CD4-positive, alpha-beta T cell treated with Interleukin-1 beta for 1 hour (primary cell): Measurements from ENCODE around the gene HPSE2.

ENCODE experiments used
- DNase-seq, 2 donors: peaks; one replicate each; pipeline ENCODE4 v3.0.0-alpha.2; 2020 to 2022

HPSE2 gene

DNA sequence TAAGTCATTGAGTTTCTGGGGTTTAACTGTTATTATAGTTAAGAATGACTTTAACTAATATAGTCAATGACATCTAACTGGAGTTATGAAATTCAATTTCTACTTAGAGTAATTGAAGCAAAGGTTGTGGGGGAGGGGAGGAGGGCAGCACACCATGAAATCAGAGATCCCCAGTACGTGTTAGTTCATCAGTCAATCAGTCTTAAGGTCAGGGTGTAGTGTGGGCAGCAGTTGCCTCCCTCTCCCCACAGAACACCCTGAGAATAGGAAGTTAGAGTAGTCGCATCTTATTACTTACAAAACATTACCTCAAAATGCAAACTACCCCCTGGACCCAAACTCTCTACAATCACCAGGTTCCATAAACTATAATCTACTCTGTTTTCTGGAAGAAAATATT, 781.9 kb downstream of the HPSE2 start:
- DNase-seq = no peak

DNA sequence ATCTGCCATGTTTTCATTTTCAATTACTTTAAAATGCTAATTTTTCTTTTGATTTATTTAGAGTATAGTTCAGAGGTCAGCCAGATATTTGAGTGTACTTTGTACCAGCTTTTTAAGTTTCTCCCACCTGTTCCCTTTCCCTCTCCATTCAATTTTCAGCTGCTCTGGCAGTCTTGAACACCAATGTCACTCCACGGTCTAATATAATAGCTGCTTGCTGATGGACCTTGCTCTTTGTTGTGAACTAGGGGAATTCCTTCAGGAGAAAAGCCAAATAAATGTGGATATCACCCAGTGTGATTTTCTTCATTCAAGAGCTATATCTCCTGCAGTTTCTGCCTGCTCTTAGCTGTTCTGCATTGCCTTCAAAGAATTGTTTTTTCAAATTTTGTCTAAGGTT, 785.0 kb downstream of the HPSE2 start:
- no peak for DNase-seq

GRCh38 chr10:98449287-98449686, 786.4 kb downstream of the HPSE2 start:
- no peak for DNase-seq

GRCh38 chr10:98446661-98447221, 788.9 kb downstream of the HPSE2 start, which contains the start of gene HPS1:
Gene HPS1 (minus strand): TSS chr10:98446935. CDS start chr10:98443240, 3,695 bp downstream.
- peak; percentile 78 to 86 for DNase-seq

DNA sequence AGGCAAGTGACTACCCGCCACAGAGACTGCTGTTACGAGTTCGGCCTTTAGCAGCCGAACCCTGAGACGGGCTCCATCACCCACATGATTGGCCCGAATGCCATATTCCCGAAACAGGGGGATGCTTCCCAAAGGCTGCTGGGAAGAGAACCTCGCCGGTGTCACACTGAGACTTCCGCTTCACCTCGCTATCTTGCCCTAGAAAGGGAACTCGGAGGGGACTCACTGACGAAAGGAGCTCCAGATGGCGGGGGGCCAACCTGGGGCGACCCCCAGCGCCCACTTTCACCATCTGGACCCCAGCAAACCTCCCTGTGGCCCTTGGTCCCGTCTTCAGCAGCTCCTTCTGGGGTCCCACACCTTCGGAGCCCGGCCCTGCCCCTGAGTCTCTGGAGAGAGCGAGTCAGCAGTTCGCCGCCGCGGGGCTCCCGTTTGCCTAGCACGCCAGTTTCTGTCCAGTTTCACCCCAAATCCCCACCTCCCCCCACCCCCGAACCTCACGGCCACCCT, 789.4 kb downstream of the HPSE2 start:
- peak; percentile 24 to 28 for DNase-seq

DNA sequence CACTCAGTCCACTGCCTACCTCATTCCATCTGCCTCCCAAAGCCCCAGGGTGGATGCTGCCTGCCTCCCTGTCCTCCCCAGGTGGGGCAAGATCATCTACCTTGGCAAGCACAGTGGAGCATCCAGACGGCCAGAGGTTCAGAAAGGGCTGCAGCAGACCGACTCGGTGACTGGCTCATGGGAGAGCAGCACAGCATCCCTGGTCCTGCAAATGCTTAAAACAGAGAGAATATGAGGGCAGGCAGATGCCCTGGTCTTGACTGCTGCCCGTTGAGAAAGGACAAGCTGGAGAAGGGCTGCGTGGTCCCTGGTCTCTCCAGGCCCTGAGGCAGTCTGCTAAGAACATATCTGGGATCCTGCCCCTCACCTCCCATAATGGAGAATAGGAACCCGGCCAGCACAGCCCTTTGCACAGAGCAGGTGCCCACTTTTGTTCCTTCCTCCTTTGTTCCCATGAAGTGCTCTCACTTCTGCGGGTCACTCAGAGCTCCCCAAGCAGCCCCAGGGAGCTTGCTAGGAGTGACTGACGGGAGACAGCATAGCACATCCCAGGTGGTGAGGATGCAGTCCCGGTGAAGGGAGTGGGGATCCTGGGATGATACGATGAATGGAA, 790.3 kb downstream of the HPSE2 start:
- no peak for DNase-seq

DNA sequence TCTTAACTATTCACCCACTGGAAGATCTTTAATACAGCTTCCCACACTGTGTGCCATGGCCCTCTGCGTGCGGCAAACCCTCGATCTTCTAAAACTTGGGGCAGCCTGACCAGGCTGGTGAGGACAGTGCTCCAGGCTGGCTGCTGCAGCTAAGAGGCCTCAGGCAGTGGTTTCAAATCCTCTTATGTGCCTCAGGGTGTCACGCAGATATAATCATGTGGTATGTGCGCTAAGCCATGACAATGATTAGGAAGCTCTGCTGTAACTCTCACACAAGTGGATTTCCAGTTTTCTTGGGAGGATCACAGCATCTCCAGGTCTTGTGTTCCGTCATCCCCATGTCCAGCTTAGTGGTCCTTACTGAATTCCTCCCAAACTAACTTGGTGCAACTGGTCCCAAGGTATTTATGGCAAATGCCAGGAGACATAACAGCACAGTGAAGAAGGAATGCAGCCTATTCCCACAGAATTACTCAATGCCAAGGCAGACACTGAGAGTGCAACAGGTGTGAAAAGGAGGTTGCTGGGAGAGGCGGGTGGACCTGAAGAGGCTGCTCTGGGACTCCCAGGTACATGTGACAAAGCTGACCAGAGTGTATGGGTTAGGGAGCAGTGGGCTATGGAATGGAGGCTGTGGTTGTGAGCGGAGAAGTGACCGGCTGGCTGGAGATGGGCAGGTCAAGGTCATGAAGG, 791.2 kb downstream of the HPSE2 start:
- peak in 1 of 2 donors; percentile 17 for DNase-seq

- no peak for DNase-seq
Measured at GRCh38 chr10:98438715-98439114, 796.9 kb downstream of the HPSE2 start.

GRCh38 chr10:98436704-98437103, 798.9 kb downstream of the HPSE2 start:
- DNase-seq = no peak

DNA sequence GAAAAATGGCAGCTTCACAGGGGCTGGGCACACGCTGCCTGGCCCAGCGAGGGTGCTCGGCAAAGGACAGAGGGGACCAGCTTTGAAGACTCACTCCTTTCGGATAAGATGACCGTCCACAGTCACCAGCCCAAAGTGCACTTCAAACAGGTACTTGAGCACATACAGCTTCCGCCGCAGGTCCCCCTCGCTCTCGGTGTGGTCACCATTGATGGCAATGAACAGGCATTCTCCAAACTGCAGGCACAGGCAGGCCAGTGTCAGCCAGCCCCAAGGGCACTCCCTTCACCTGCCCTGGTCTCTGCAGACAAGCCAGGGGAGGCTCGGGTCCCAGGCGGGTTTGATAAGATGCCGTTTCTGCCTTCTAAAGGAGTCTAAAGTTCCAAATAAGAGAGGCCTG, 800.5 kb downstream of the HPSE2 start:
- DNase-seq = no peak

DNA sequence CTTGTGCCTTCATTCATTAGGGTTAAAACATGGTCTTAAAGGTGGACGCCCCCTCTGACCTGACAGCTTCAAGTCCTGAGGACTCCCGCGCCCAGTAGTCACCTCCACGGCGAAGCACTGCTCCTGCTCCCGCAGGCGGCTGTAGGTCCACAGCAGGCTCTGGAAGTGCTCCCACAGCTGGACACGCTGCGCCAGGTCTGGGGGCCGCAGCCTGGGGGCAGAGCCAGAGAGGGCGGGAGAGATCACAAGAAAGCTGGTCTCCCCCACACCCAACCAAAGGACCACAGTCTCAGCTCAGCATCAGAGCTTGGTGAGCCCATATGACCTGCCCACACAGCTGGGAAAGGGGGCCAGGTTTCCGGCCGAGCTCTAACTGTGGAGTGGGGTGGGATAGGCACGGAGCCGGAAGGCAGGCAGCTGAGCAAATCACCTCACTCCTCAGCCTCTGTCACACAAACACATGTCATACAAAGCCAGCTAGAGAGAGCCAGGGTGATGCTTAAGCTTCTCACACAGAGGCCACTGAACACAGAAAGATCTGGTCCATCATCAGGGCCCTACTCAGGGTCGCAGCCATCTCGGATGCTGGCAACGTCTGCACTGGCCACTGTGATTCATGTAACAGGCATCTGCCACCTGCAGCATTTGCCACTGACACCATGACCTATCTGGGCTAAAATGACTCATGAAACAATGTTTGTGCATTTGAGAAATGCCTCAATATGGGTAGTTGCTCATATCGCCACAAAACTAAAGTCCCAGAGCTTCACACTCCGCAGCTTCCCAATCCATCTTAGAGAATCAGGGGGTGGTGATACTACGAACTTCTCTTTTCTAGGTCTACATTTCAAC, 801.5 kb downstream of the HPSE2 start:
- DNase-seq = no peak

GRCh38 chr10:98433371-98433770, 802.3 kb downstream of the HPSE2 start:
- DNase-seq = no peak

DNA sequence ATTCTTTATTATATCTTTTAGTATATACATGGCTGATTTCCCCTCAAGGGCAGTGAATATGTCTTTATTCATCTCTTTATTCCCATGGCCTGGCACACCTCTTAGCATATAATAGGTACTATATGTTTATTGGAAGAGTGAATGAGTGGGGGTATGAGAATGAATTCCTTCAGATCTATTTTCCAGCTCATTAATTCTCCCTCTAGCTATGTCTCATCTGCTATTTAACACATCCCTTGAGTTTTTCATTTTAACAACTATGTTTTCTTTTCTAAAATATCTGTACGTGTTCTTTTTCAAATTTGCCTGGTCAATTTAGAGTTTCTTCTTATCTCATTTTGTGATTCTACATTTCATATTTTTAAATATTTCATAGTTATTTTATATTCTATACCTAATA, 803.3 kb downstream of the HPSE2 start:
- no peak for DNase-seq

- no peak for DNase-seq
Measured at GRCh38 chr10:98431016-98431415, 804.6 kb downstream of the HPSE2 start.

GRCh38 chr10:98430427-98430826, 805.2 kb downstream of the HPSE2 start:
- DNase-seq = no peak

DNA sequence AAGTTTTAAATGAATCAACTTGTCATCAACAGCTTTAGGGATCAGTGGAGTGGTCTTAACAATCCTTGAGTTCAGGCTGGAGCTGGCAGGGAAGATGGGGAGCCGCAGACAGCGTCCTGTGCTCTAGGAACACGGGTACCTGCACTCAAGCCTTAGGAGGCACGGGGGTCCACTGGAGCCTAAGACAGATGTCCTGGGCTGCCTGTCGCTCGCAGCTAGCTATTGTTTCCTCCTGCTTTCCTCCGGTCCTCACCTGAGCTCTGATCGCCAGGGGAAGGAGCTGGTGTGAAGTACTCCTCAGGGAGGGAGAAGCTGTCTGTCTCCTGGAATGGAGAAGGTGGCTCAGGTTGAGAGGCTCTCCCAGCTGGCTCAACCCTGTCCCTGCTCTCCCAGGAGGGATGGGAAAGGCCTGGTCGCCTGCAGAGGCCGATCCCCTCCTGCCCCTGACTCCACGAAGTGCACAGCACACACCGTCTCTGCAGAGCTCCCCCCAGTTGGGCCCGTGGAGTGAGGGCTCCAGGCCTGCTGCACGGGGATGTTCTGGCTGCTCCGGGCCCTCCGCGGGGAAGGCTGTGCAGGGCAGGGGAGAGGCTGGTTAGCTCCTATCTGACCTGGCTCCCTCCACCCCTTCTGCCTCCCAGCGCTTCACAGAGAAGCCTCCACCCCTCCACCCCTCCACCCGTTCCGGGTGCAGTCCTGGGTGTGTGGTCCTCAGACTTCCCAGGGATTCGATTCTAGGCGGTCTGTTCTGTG, 806.2 kb downstream of the HPSE2 start:
- DNase-seq = no peak

DNA sequence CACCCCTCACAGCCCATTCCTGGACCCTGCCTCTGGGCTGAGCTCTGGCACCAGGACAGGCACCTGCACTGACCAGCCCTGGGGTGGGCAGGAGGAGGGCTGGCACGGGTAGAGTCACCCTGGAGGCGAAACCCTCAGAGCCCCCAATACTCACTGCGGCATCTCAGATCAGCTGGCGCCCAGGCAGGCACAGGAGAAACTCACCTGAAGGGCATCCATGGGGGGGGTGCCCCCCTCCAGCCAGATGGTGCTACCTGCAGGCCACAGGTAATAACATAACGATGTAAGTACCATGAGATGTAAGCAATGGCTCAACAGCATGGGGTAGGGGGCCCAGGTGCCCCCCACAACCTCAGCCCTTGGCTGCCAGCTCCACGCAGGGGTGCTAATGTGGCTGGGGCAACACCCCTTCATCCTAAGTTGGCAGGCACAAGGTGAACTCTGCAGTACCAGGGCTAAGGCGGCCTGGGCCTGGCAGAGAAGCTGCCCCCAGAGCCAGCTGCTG, 808.6 kb downstream of the HPSE2 start:
- DNase-seq = no peak

DNA sequence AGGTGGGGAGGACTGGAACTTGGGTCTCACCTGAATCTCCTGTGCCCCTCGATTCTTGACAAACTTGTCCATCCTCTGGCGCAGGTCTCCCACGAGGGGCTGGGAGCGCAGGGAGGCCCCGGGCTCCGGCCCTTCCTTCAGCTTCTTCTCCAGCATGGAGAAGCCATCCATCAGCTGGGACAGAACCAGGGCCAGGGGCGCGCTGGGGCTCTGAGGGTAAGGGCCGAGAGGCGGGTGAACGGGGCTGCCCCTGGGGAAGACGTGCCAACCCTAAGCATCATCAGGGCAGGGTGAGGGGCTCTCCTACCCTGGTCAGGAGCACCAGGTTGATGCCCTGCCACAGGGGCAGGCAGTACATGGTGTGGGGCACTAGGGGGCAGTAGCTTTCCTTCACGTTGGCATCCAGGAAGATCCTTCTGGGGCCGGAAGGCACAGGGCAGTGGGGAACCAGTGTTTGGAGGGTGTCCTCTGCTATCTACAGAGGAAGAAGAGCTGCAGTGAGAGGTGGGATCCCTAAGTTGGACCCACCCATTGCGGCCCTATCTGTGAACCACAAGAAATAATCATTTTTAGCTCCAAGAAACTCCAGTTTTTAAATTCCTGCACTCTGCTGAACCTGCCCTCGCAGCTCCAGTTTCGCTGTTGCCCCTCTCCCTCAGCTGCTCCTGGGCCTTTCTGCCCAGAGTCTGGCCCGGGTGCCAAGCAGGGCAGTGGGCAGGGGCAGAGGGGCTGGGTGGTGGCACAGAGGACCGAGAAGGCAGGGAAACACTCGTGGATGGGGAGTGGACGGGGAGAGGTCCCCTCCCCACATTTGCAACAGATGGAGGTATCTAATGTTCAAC, 809.9 kb downstream of the HPSE2 start:
- DNase-seq = peak; percentile 39 to 52

DNA sequence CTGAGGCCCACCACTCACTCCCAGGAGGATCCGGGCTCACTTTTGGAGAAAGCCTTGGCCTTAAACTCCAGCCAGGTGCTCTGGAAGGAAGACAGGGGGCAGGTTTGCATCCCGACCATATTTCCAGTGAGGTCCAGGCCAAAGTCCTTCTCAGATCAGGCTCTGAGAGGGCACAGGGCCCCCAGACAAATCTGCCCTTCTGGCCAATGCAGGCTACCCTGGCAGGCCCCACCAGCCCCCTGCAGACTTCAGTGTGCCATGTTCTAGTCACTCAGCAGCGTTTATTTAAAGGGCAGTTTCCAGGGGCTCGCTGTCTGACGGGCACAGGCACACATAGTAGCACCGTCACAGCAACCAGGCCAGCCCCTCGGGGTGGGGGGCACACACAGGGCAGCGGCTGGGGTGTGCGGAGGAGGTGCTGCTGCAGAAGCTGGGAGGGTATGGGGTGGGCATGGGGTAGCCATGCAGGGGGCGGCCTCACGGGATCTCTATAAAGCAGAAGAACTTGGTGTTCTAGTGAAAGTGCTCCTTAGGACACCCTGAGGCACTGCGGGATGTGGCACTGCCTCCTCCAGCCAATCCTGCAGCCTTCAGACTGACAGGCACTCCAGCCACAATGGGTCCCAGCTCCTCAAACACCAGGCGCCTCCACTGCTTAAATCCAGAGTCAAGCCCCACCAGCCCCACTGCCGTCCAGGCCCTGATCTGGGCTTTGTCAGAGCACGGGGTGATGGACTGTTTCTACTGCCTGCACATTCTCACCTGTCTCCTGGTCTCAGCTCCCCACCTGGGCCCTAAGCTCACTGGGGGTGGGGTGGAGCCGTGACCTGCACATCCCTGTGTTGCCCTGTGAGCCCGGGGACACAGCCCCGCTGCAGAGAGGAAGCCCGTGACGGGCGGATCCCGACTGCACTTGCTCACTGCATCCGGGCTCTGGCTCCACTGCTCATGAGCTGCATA, 811.1 kb downstream of the HPSE2 start:
- no peak for DNase-seq

- DNase-seq = no peak
Measured at GRCh38 chr10:98423691-98424120, 811.9 kb downstream of the HPSE2 start.
